Keratinocyte (primary cell): ENCODE results near the gene SMIM20.

Source experiments
- CTCF ChIP-seq, 3 experiments: IDR thresholded peaks in 1 of 3; conservative IDR thresholded peaks in 1 of 3; optimal IDR thresholded peaks in 1 of 3; 2 replicates in 2 of 3; 3 replicates in 1 of 3; pipeline versions ENCODE3 to v1.5.1; 2011; ENCODE audit warnings: low read length in 3 of 3, mild to moderate bottlenecking in 3 of 3, moderate library complexity in 2 of 3, control low read depth in 1 of 3, inconsistent platforms in 1 of 3; ENCODE audit not compliant: insufficient read depth in 2 of 3; ENCODE audit errors: extremely low read depth in 1 of 3
- EZH2 ChIP-seq: IDR thresholded peaks from one replicate; pipeline ENCODE4 v1.6.1; 2012; ENCODE audit warnings: inconsistent platforms, mild to moderate bottlenecking, low read length, moderate library complexity

- TF ChIP-seq CTCF (optimal IDR thresholded peaks at IDR 0.05 in 1 of 3, IDR thresholded peaks at IDR 0.05 in 1 of 3, conservative IDR thresholded peaks at IDR 0.05 in 1 of 3; ENCODE audit: extremely low read depth in 1 of 3, insufficient read depth in 2 of 3, low read length in 3 of 3) (no peak), EZH2 (no peak)
Observed at GRCh38 chr4:25903900-25904747, 9.9 kb upstream of the SMIM20 start.
